GM12891 (cell line): ENCODE results near the gene EXOC6.

Experiments used
- PAX5 ChIP-seq: IDR thresholded peaks from 2 replicates; pipeline ENCODE4 v1.6.1; 2011; ENCODE audit warnings: low read length, moderate library complexity, mild to moderate bottlenecking; ENCODE audit not compliant: insufficient read depth, severe bottlenecking
- POLR2A ChIP-seq: IDR thresholded peaks from 2 replicates; pipeline ENCODE4 v1.6.1; 2011; ENCODE audit warnings: low read depth, low read length, control low read depth
- POLR2AphosphoS5 ChIP-seq: IDR thresholded peaks from 2 replicates; pipeline ENCODE4 v1.6.1; 2011; ENCODE audit warnings: low read depth, low read length, control low read depth
- POU2F2 ChIP-seq: IDR thresholded peaks from 2 replicates; pipeline ENCODE4 v1.6.1; 2011; ENCODE audit warnings: low read depth, mild to moderate bottlenecking, control low read depth, low read length, moderate library complexity
- SPI1 ChIP-seq: IDR thresholded peaks from 2 replicates; pipeline ENCODE4 v1.6.1; 2011; ENCODE audit warnings: low read depth, low read length, control low read depth
- TAF1 ChIP-seq: IDR thresholded peaks from 2 replicates; pipeline ENCODE4 v1.6.1; 2011; ENCODE audit warnings: low read depth, low read length, control low read depth

GRCh38 chr10:92867235-92867634, 18.9 kb downstream of the EXOC6 start:
- no peak for TF ChIP-seq POLR2A
- no peak for TF ChIP-seq POLR2AphosphoS5
- no peak for TF ChIP-seq TAF1
- no peak for TF ChIP-seq SPI1
- no peak for TF ChIP-seq PAX5
- no peak for TF ChIP-seq POU2F2
